Stimulated activated CD8-positive, alpha-beta memory T cell treated with anti-CD3 and anti-CD28 coated beads, Interleukin-2, amount 100 ng/mL, for 48 hours (primary cell): ENCODE results near the gene ANTXR1.

Source experiments
- DNase-seq, 2 donors: peaks; one replicate each; pipeline ENCODE4 v3.0.0-alpha.2; 2020; ENCODE audit warnings: low read depth in 2 of 2

ANTXR1 gene

DNA sequence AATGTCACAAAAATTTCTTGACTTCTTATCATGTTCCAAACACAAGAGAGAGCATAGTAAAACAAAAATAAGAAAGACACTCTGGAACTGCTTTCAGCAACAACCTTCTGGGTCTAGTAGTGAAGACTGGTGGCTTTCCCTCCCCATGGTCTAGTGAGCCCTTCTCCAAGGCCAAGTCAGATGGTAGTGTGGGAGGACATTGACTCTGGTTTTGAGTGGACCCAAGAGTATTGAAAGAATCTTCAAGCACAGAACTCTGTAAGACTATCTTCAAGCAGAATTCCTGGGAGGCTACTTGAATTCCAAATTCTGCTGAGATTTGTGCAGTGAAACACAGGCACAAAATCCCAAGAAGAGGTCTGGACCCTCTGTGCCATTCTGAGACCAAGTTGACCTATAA is 21.1 kb downstream of the ANTXR1 start:
- no peak for DNase-seq

DNA sequence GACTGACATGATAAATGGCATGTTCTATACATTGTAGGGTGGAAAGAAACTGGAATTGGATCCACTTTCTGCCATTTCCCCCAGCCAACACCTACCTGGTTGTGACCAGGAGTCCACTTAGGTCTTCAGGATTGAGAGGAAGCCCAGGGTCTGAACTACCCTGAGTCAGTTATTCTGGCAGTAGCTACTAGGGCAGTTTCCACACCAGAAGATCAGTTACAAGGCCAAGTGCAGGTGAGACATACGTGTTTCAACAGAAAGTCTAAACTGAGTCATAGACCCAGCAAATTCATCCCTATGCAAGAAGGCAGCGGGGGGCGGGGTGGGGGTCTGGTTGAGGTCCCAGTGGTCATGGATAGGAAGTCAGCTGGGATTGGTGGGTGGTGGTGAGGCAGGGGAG is 21.9 kb downstream of the ANTXR1 start:
- no peak for DNase-seq

DNA sequence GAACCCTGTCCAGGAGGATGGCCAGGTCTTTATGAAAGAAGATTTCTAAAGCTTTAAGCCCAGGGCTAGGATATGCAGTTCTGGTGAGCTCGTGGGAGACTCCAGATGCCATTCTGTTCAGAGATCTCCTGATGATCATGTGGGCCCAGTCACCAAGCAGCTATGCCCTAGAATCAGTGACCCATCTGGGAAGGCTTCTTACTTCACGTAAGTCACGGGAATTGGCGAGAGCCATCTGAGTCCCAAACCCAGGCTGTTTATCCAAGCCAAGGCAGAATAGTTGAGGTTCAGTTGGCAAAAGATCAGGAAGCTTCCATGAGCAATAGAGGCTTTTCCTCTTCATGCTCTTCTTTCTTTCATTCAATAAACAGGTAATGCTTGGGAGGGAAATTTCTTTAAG is 23.9 kb downstream of the ANTXR1 start:
- DNase-seq: no peak

DNA sequence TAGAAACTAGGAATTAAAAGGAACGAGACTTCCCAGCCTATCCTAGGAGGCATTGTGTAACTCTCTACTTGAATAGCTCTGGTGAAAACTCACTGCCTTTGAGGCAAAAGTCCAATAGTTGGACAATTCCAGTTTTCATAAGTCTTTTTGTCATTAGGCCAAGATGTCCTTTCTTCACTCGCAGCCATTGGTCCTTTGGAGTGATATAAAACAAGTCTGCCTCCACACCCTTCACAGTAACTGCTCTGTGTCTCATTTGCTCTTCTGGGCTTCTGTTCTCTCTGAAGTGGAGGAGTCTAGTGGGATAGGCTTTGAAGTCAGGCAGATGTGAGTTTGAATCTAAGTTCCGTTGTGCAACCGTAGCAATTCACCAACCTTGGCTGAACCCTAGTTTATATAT is 28.2 kb downstream of the ANTXR1 start:
- no peak for DNase-seq

DNA sequence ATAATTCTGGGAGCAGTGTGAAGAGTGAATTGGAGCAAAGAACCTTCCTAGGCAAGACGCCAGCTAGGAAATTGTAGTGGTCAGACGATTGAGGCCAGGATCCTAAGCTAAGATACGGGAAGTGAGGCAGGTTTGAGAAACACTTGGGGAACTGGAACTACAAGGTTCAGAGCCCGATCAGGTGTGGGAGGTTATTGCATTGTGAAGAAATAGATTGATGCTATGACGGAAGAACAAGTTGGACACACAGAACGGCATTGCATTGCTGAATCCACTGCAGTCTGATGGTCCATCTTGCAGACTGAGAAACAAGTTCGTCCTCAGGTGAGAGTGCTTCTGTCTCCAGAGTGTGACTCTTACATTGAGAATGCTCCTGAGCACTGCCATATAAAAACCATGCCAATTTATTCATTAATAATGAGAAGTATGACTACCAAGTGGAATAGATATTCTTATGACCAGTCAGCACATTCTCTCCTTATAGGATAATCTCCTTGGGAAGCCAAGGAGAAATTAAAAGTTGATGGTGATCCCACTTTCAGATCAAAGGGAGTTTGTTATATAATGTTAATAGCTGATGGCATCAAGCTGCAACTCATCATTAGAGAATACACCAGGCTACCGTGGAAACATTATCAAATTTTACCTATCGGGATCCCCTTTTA is 30.9 kb downstream of the ANTXR1 start:
- DNase-seq: no peak

DNA sequence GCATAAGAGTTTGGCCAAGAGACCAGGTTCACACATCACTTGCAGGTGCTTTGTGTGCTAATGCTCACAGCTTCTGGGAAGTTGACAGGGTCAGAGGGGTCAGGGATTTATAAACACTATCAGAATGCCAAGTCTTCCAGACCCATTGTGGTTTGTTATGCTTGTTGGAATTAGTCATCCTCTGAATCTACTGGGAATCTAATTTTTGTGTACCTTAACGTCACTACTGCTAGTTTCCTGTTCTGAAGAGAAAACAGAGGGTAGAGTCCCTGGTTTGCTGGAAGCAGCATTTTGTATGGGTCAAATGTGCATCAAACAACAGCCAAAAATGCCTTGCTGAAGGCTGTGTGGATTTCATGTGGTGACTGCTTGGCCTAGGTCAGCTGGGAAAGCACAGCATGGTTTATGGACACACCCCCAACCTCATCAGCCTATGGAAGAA is 33.3 kb downstream of the ANTXR1 start:
- DNase-seq: no peak

DNA sequence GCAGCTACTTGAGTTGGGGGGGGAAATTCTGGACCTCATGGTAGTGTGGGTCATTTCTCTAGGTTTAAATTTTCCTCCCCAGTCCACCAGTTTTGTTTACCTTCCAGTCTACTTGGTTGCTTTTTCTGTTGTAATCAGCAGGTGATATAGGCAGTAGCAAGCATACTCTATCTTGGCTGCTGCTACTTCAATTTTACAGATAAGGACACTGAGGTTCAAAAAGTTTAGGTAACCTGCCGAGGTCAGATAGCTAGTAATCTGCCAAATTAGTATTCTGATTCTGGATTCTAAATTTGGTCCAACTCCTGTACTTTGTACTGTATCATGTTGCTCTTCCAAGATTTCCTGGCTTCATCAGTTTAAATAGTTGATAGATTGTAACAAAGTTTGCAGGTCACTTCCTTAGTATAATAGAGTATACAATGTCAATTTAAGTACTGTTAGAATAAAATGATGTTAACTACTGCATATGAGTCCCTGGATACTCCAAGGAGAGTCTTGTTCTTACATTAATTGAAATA is 34.7 kb downstream of the ANTXR1 start:
- DNase-seq: no peak

DNA sequence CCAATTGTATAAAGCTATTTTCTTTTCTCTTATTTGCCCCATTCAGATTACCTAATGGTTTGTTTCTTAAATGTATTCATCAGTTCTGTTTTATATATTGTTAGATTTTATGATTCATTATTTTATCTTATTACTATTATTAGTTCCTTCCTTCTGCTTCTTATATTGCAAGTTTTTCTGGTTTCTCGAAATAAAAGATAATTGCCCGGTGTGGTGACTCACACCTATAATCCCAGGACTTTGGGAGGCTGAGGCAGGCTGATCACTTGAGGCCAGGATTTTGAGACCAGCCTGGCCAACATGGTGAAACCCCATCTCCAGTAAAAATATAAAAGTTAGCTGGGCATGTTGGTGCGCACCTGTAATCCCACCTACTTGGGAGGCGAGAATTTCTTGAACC is 37.8 kb downstream of the ANTXR1 start:
- no peak for DNase-seq

DNA sequence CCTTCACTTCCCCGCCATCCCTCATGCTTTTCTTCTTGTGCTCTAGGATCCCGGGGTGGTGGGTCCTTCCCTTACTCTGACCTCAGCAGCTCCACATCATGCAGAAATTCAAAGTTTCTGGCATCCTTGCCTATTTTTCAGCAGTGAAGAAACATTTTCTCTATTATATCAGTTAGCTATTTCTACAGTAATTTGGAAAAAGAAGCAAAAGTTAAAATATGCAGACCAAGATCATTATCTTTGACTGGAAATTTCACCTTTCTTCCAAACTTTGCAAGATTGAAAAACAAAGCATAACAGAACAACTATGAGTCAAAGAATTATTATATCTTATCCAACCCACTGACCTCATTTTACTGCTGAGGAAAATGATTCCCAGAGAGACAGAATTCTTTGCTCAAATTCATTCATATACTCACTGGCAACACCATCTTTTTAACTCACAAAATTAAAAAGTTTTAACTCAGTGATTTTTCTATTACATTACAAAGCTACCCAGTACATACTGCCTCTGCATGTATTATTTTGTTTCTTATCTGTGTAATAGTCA is 40.5 kb downstream of the ANTXR1 start:
- DNase-seq: no peak

DNA sequence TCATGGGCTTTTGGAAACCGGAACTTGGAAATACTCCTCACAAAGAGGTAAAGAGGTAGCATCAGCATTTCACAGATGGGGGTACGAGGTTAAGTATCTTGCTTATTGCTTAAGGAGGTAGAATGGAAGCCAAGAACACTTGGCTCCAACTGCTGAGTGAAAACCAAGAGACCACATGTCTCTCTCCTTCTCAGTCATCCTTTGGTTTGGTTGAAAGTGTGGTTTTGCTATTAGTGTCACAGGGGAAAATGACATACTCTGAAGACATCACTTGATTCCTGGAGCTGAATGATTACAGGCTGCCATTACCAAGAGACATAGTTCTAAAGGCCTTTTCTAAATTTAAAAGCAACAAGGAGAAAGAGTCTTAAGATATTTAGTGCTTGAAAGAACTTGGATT is 41.5 kb downstream of the ANTXR1 start:
- no peak for DNase-seq

DNA sequence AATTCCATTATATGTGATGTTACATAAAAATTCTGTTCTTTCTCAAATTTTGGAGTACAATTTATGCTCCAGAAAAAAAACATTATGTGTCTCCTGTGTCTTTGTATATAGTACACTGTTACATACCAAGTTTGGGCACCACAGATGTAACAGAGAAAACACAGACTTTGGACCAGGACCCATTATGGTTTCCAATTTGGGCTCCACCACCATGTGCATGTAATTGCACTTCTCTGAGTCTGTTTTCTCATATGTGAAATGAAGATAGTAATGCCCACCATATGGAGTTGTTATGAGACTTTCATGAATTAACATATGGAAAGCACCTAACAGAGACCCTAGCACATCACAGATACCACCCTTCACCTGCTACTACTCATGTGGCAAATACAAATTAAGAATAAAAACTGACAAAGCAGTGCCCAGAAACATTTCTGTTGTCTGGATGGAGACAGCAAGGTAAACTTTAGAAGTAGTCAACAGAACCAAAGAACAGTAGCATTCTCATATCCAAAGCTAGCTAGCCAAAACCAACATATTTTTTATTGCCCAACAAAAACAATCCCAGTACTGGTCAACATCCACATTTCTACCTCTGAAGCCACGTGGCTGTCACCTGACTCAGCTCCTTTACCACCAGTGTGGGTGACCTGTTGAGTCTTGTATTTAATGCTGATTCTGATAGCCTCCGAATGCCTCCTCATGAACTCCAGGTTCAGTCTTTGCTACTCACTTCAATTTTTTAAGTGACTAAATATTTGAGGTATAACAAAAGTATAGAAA is 42.9 kb downstream of the ANTXR1 start:
- DNase-seq: no peak

DNA sequence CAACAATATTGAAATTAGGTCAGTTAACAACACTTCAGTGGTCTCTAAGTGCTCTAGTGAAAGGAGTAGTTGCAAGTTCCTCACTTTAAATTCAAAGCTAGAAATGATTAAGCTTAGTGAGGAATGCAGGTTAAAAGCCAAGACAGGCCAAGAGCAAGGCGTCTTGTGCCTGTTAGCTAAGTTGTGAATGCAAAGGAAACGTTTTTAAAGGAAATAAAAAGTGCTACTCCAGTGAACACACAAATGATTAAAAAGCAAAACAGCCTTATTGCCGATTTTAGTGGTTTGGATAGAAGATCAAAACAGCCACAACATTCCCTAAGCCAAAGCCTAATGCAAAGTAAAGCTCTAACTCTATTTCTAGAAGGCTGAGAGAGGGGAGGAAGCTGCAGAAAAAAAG is 44.7 kb downstream of the ANTXR1 start:
- no peak for DNase-seq

DNA sequence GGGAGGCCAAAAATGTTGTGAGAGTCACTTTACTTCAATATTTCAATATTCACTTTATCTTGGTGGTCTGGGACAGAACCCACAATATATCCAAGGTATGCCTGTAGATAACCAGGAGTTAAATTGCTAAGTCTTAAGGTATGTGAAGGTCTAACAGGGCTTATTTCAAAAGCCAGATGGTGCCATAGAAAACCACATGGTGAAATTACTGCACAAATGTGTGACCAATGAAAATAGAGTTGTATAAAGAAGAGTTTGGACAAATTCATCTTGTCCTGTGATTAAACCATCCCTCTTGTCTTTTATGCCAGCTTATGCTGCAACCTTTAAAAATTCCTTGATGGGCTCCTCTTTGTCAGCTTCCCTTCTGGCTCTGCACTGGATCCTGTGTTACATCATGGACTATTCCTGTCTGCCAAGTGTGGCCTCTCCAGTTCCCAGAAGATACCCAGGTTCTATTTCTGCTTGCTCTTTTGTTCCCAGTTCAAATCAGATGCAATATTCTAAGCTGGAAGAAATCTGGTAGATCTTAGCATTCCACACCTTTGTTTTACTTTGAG is 46.8 kb downstream of the ANTXR1 start:
- DNase-seq: no peak

DNA sequence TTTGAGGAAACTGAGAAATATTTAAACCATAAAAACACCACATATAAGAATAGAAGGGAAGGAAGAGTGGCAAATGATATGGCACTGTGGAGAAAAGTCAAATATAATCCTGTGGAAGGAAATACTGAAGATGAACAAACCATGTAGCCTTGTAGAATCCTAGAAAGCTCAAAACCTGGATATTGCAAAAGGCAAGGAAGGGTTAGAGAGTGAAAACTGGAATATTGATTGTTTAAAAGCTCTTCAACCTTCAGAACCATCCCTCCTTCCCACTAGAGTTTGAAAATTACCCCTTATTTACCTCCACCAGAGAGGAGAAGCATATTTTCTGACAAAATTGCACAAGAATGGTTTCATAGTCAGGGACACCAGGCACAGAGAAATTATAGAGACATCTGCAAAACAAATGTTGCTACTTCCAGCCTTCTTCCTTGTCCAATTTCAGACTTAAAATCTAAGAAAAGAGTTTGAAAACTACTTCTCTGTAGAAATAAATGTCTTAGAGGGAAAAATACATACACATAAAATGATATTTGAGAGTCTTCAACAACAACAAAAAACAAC is 48.0 kb downstream of the ANTXR1 start:
- DNase-seq: no peak

DNA sequence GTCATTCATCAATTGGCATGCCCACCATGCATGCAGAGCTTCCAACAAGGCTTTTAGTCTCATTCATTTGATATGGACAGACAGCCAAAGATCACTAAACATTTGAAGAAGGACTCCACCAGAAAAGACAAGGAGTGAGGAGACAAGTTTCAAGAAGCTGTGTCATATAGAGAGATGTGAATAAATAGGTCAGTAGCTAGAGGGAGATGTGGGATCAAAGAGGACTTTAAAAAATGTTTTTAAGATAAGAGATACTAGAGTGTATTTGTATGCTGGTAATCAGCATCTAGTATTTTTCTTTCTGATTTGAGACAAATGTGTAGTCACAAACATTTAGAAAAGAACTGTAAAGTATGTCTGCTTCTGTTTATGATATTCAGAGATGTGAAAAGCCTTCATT is 48.5 kb downstream of the ANTXR1 start:
- DNase-seq: no peak

DNA sequence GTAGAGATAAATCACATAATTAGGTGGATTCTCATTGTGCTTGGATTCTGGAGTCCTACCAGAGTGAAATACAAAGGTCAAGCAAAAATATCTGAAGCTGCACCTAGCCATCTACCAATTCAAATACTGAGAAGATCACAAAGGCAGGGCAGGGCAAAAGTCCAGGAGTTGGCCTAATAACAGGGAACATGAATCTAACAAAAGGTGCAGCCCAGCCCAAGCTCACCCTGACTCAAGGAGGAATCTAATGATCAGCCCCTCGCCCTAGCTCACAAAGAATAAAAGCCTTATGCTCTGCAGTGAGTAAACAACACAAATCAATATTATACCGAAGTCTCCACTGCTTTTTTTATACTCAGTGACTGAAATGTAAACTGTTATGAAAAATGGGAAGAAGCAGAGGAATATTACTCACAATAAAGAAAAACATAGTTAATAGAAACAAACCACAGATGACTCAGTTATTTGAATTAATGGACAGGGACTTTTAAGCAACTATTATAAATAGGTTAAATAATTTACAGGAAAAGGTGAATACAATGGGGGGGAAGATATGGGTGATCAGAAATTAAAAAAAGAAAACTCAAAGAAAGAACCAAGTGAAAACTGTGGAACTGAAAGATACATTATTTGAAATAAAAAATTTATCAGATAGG is 49.5 kb downstream of the ANTXR1 start:
- no peak for DNase-seq

DNA sequence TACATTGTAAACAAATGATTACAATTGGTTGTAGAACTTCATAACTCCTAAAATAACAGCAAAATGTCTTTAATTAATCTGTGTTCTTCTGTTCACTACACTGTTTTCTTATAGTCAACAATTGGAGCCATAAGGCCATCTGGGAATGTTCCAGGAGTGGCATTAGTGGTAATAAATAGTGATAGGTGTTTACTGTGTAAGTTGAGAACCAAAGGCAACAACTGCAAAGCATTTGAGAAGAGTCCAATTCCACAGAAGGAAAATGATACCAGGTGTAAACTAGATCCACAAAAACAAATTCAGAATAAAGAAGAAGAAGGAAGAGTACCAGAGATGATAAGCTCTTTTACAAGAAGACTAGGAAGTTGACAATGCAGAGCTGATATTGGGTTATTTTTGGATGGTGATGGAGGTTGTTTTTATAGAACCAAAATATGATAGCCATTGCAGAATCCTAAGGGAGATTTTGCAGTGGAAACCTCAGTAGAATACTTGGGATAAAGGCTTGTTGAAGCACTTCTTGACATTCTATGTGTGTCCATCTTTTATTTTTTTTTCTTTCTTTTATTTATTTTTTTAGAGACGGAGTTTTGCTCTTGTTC is 52.9 kb downstream of the ANTXR1 start:
- no peak for DNase-seq

DNA sequence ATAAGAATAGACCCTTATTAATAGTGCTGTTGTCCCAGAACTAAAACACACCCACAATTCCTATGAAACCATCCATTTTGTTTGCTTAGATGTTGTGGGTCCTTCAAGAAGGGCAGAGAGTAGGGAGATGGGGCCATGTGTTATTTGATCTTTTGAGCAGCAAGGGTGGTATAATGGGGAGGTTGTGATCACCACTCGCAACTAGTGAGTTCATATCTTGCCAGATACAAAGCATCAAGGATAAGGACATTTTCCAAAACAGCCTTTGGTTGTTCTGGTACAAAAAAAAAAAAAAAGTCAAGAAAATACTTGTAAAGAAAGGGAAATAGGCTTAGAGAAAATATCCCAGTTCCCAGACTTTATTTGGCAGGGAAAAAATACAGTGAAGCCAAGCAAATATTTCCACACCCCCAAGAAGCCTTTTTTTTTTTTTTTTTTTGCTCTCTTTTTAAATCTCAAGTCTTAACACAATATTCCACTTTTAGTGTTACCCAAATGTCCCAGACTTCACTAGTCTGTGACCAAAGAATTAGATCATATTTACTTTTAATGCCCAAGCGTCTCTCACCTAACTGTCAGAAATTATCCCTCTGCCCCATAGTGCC is 54.1 kb downstream of the ANTXR1 start:
- no peak for DNase-seq

DNA sequence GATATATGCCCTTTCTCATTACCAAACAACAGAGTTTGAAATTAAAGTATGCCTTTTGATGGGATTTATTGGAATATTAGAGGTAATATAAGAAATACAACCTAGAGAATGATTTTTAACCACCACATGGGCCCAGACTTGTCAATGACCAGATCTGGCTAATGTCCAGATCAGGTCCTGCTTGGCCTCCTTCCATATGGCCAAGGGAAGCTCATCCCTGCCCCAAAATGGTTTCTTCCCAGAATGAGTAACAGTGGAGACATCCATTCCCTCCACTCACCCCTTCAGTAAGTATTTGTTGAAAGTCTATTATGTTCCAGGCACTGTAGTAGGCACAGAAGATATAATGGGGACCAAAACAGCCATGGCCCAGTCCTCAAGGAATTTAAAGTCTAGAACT is 54.9 kb downstream of the ANTXR1 start:
- no peak for DNase-seq

DNA sequence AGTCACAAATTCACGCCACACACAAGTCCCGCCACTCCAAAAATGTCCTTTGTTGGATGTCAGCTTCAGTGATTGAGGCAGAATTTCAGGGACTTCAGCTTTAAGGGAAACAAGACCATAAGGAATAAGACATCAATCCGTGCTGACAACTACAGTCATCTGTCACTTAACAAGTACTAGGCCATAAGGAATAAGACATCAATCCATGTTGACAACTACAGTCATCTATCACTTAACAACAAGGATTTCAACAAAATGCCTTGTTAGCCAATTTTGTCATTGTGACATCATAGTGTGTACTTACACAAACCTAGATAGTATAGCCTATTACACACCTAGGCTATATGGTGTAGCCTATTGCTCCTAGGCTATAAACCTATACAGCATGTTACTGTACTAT is 58.0 kb downstream of the ANTXR1 start:
- DNase-seq: no peak
